GM12891 (cell line): ENCODE results near the gene TSPAN17.
A peak's percentile ranks its signal among the peaks of the same experiment; 100 is the strongest.

Experiments used
- DNase-seq: peaks from one replicate; pipeline ENCODE4 v3.0.0; 2011; ENCODE audit warnings: low spot score; ENCODE audit not compliant: insufficient read length
- FAIRE-seq: peaks from 2 replicates; lab custom pipeline; 2011; peaks lifted over from hg19 to GRCh38; lab: Jason Lieb, UNC
- PAX5 ChIP-seq: IDR thresholded peaks from 2 replicates; pipeline ENCODE4 v1.6.1; 2011; ENCODE audit warnings: low read length, moderate library complexity, mild to moderate bottlenecking; ENCODE audit not compliant: insufficient read depth, severe bottlenecking
- POLR2A ChIP-seq: IDR thresholded peaks from 2 replicates; pipeline ENCODE4 v1.6.1; 2011; ENCODE audit warnings: low read depth, low read length, control low read depth
- POLR2AphosphoS5 ChIP-seq: IDR thresholded peaks from 2 replicates; pipeline ENCODE4 v1.6.1; 2011; ENCODE audit warnings: low read depth, low read length, control low read depth
- POU2F2 ChIP-seq: IDR thresholded peaks from 2 replicates; pipeline ENCODE4 v1.6.1; 2011; ENCODE audit warnings: low read depth, mild to moderate bottlenecking, control low read depth, low read length, moderate library complexity
- SPI1 ChIP-seq: IDR thresholded peaks from 2 replicates; pipeline ENCODE4 v1.6.1; 2011; ENCODE audit warnings: low read depth, low read length, control low read depth
- TAF1 ChIP-seq: IDR thresholded peaks from 2 replicates; pipeline ENCODE4 v1.6.1; 2011; ENCODE audit warnings: low read depth, low read length, control low read depth

The TSPAN17 gene

GRCh38 chr5:176609724-176610434, 37.4 kb upstream of the TSPAN17 start, which contains the start of gene GPRIN1:
Gene GPRIN1, minus strand, starts transcription at chr5:176610156. Its CDS starts 10,322 bp downstream, at chr5:176599834.
- TF ChIP-seq PAX5 (no peak), SPI1 (no peak), POLR2A (no peak), TAF1 (no peak), POU2F2 (no peak), POLR2AphosphoS5 (no peak)
- FAIRE-seq (peak; percentile 96), DNase-seq (peak; percentile 97)

DNA sequence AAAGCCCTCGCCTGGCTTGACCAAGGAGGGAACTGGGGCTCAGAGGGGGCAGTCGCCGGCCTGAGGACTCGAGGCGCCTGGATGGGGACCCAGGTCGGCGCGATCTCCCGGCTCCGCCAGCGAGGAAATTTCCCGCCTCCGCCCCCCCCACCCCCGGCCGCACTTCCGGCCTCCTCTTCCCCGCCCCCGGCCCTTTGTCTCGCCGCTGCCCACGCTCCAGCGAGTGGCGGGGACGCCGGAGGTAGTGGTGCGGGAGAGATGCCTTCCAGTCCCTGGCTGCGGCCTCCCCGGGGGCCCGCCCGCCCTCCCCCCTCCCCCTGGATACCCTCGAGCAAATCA, 36.9 kb upstream of the TSPAN17 start:
- FAIRE-seq (no peak), DNase-seq (no peak)
- TF ChIP-seq SPI1 = no peak
- TF ChIP-seq POU2F2 = no peak
- TF ChIP-seq TAF1 = no peak
- TF ChIP-seq PAX5 = no peak
- no peak for TF ChIP-seq POLR2A

DNA sequence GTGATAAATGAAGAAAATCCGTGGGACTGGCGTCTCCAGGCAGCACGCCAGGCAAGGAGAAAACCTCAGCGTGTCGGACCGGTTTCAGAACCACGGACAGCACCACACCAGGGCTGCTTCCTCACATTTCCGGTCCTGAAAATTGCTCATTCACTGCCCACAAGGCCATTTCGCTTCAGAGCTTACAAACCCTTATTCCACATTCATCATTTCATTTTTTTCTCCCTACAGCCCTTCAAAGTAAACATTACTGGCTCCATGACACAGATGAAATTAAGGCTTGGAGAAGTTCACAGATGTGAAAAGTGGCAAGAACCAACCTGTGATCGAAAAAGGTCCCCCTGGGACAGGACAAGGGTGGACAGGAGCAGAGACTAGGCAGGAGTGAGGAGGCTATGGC, 35.8 kb upstream of the TSPAN17 start:
- FAIRE-seq (peak; percentile 50), DNase-seq (no peak)
- TF ChIP-seq POLR2A = no peak
- no peak for TF ChIP-seq TAF1
- TF ChIP-seq POU2F2 = no peak
- TF ChIP-seq PAX5 = no peak
- TF ChIP-seq POLR2AphosphoS5 = no peak
- no peak for TF ChIP-seq SPI1

- DNase-seq = no peak
- no peak for FAIRE-seq
- TF ChIP-seq POLR2AphosphoS5 (no peak), POLR2A (no peak), TAF1 (no peak), SPI1 (no peak), POU2F2 (no peak), PAX5 (no peak)
Measured at GRCh38 chr5:176612008-176612407, 35.3 kb upstream of the TSPAN17 start.

DNA sequence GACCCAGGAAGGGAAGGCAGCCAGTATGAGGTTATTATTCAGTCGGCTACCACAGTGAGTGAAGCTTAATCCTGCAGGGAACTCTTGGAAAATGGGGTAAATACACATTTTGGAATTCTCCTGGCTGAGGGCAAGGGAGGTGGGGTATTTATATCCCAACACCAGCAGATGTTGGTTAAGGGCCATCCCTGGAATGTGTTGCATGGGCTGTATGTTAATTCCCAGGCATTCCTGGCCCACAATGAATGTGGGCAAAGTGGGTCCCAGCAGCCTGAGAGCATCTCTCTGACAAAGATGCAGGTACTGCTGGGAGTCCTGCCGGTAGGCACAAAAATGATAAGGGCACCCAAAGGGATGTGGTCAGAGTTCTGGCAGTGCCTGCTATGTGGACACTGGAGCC, 34.4 kb upstream of the TSPAN17 start:
- TF ChIP-seq PAX5 = no peak
- TF ChIP-seq POU2F2 = no peak
- no peak for TF ChIP-seq POLR2A
- FAIRE-seq (no peak), DNase-seq (no peak)

DNA sequence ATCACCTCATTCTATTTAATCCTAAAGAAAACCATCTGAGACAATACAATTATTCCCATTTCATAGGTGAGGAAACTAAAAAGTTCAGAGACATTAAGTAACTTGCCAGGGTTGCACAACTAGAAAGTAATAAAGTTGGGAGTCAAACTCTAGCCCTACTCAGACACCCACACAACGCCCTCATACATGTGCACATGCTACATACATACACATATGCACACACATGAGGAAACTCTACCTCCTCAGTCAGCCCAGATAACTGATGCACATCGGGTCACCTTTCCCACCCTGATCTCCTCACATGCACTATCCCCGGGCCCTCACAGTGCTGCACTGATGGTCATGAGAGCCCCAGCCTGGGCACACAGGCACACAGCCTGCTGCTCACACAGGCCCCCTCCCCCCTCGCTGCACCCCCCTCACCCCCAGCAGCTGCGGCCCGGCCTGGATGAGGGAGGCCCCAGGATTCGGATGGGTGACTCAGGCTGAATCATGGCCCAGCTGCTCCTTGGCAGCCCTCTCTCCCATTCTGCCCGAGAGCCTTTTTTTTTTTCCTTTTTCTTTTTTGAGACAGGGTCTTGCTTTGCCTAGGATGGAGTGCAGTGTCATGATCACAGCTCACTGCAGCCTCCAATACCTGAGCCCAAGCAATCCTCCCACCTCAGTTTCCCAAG, 32.3 kb upstream of the TSPAN17 start:
- no peak for FAIRE-seq
- DNase-seq = no peak
- no peak for TF ChIP-seq POU2F2
- no peak for TF ChIP-seq SPI1
- no peak for TF ChIP-seq PAX5
- no peak for TF ChIP-seq TAF1

- FAIRE-seq (no peak), DNase-seq (no peak)
- TF ChIP-seq POU2F2 (no peak), POLR2A (no peak), PAX5 (no peak), SPI1 (no peak), TAF1 (no peak), POLR2AphosphoS5 (no peak)
Measured at GRCh38 chr5:176616511-176616910, 30.8 kb upstream of the TSPAN17 start.

GRCh38 chr5:176618783-176619182, 28.5 kb upstream of the TSPAN17 start:
- no peak for DNase-seq
- no peak for FAIRE-seq
- TF ChIP-seq POLR2AphosphoS5 (no peak), POU2F2 (no peak), PAX5 (no peak), SPI1 (no peak), TAF1 (no peak), POLR2A (no peak)

DNA sequence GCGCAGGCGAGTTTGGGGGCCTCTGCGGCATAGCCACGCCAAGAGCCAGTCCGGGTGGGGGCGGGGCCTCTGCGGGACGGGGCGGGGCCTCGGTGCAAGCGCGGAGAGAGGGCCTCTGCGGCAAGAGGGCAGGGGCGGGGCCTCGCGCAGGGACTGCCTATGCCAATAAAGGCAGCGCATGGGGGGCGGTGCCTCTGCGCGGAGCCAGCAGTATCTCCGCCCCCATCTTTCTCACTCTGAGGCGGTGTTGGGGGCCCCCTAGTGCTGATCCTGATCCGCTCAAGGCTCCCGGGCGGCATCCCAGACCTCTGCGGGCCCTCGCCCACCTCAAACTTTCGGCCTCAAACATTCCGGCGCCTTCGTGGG, 28.1 kb upstream of the TSPAN17 start:
- DNase-seq = peak; percentile 68
- TF ChIP-seq POLR2A (no peak), TAF1 (no peak), SPI1 (no peak), POU2F2 (no peak), PAX5 (no peak), POLR2AphosphoS5 (no peak)
- FAIRE-seq = no peak

DNA sequence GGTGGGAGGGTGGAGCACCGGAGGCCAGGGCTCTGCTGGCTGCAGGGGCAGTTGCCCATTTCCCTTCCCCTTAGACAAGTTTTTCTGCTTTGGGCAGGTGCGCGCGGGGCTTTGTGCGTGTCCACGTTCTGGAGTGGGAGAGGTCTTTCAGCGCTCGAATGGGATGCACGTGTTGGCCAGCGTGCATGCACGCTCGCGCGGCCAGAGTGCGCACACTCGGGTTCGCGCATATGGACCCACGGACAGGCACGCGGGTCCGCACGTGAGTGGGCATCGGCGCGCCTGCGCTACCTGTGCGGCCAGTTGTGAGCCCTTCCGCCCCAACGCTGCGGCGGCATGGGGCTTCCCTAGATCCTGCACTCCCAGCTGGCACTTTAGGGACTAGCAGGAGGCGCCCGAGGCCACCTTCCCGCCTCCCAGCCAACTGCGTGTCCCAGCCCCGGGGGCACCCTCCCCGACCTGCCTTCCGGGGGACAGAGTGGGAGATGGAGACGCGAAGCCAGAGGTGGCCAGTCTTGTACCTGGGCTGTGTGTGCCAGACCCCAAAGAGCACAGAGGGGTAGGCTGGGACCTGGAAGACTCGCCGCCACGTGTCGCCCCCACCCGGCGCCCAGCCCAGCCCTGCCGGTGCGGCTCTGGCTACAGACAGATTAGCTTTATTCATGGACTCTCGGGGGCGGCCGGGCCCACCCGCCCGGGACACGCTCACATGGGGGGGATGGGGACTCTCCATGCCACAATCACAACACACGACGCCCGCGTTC, 27.5 kb upstream of the TSPAN17 start:
- DNase-seq = no peak
- TF ChIP-seq POU2F2 = no peak
- no peak for TF ChIP-seq POLR2A
- TF ChIP-seq SPI1 = no peak
- no peak for TF ChIP-seq POLR2AphosphoS5
- TF ChIP-seq PAX5 = no peak
- no peak for TF ChIP-seq TAF1
- FAIRE-seq = no peak
